ENCODE measurements around the gene ANKFY1. TPM values are rescaled to one million over a fixed set of nuclear protein-coding genes. Genes with fewer than 3 reads are reported as not detected.

Gene ANKFY1
- total and polyA plus RNA-seq, 9 of the 15 experiments (the other 6 are each of a cell fraction or from before 2014, with no cell fraction given), result 4.3 to 25.6 (median 12.2) TPM

DNA sequence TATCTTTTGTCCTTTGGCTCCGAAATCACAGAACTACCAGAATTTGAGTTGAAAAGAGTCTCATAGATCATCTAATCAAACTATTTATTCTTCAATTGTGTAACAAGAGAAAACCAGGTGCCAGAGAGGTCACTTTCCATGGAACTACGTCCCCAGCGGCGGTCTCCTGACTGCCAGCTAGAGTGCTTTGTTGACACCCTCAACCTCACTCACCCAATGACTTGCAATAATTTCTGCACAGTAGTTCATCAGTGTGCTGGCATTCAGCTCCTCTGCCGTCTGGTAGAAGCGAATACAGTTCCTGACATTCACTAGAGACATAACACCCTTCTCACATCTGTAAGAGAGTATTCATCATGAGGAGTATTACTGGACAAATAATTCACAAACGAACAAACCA is 54.2 kb downstream of the ANKFY1 start (continued):
- TF ChIP-seq, protein P1, sequence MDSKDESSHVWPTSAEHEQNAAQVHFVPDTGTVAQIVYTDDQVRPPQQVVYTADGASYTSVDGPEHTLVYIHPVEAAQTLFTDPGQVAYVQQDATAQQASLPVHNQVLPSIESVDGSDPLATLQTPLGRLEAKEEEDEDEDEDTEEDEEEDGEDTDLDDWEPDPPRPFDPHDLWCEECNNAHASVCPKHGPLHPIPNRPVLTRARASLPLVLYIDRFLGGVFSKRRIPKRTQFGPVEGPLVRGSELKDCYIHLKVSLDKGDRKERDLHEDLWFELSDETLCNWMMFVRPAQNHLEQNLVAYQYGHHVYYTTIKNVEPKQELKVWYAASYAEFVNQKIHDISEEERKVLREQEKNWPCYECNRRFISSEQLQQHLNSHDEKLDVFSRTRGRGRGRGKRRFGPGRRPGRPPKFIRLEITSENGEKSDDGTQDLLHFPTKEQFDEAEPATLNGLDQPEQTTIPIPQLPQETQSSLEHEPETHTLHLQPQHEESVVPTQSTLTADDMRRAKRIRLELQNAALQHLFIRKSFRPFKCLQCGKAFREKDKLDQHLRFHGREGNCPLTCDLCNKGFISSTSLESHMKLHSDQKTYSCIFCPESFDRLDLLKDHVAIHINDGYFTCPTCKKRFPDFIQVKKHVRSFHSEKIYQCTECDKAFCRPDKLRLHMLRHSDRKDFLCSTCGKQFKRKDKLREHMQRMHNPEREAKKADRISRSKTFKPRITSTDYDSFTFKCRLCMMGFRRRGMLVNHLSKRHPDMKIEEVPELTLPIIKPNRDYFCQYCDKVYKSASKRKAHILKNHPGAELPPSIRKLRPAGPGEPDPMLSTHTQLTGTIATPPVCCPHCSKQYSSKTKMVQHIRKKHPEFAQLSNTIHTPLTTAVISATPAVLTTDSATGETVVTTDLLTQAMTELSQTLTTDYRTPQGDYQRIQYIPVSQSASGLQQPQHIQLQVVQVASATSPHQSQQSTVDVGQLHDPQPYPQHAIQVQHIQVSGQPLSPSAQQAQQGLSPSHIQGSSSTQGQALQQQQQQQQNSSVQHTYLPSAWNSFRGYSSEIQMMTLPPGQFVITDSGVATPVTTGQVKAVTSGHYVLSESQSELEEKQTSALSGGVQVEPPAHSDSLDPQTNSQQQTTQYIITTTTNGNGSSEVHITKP (IDR thresholded peaks at IDR 0.05; ENCODE audit: partially characterized antibody), result no peak
- no peak for TF ChIP-seq ZNF561 (CRISPR knock-in tag; conservative IDR thresholded peaks at IDR 0.05)
- TF ChIP-seq TAF15 (IDR thresholded peaks at IDR 0.05; ENCODE audit: low read depth, low read length), result no peak

DNA sequence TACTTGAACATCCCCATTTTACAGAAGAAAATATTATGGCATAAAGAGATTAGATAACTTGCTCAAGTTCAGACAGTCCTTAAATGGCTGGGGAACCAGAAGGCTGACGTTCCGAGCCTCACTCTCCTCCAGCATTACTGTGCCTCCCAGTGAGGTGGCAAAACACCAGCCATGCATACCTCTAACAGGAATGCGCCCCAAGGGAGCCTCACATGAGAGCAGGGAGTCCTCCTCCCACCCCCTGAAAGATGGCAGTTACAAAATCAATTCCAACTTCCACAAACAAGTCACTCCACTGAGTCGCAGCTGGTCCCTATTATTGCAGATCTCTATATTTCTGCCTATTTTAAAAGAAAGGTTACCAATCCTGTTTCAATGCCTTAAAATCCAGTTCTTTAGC is 55.5 kb downstream of the ANKFY1 start:
- DNase-seq (ENCODE audit: extremely low read depth in 1 of 4, low spot score in 3 of 4) (no peak), ATAC-seq (no peak), FAIRE-seq (no peak)
- no peaks in the 10 kb centered on the region for H3K4me1 ChIP-seq (replicated peaks in 1 of 2; ENCODE audit: control insufficient read depth in 2 of 2, insufficient read depth in 2 of 2, low read length in 2 of 2)
- intact Hi-C loops (cut with micrococcal nuclease) (no loop called here), in situ Hi-C loops (cut with MboI) (loop anchor here (10.0 kb wide), 1 partner anchor 207 kb away; no protein-coding TSS in a partner anchor)
- peaks cover 53% of the 10 kb centered on the region; the same call in 2 of the 3 replicates for H3K36me3 ChIP-seq (ENCODE audit: control insufficient read depth, insufficient read depth, low read length)
- TF ChIP-seq ZNF143 (CRISPR knock-in tag; IDR thresholded peaks at IDR 0.05) (no peak), MED1 (CRISPR knock-in tag; IDR thresholded peaks at IDR 0.05; ENCODE audit: borderline replicate concordance) (no peak), MEF2D (tag; conservative IDR thresholded peaks at IDR 0.05; ENCODE audit: low read depth) (no peak), NR2C1 (IDR thresholded peaks at IDR 0.05) (no peak), NR2C1 (tag; IDR thresholded peaks at IDR 0.05) (no peak), HDAC3 (IDR thresholded peaks at IDR 0.05; ENCODE audit: borderline replicate concordance, partially characterized antibody) (no peak), PHF8 (IDR thresholded peaks at IDR 0.05; ENCODE audit: borderline replicate concordance, low read length) (no peak), KLF10 (CRISPR knock-in tag; IDR thresholded peaks at IDR 0.05) (no peak)
- 0 out of 2 replicates have a peak, but pooled peaks cover 3% of the 10 kb centered on the region for H4K20me1 ChIP-seq (replicated peaks; ENCODE audit: control insufficient read depth, insufficient read depth, low read length)
- ChIA-PET CTCF (ENCODE audit: low intra/inter-chr PET ratio) (interaction anchor here (0.7 kb wide), 1 partner anchor 271 kb away, joined by 4 read pairs; no protein-coding TSS in a partner anchor), POLR2A (no interaction called here)
- no peak overlapping the region for H3K27ac ChIP-seq (ENCODE audit: extremely low read depth, low read depth, low read length)
- no peaks in the 10 kb centered on the region for H3K9me3 ChIP-seq (replicated peaks; ENCODE audit: control insufficient read depth, insufficient read depth, low read depth, low read length)
- H3K4me2 ChIP-seq (ENCODE audit: insufficient read depth, low read length), result no peak overlapping the region
- 0 out of 3 replicates have a peak, but pooled peaks cover 2% of the 10 kb centered on the region for H3K79me2 ChIP-seq (ENCODE audit: control insufficient read depth, insufficient read depth, low read length)
- 90% methylated on average over 3 of the region's 4 CpGs for WGBS (ENCODE audit: insufficient coverage, low coverage, missing lambda C conversion rate)
- H3K9ac ChIP-seq (ENCODE audit: insufficient read depth in 1 of 2, low read depth in 2 of 2, low read length in 2 of 2), result no peak overlapping the region
- no peaks in the 10 kb centered on the region for H3K9me1 ChIP-seq (ENCODE audit: control insufficient read depth, insufficient read depth, low read length)
- H3K4me3 ChIP-seq, result no peak overlapping the region
- H3K27me3 ChIP-seq (ENCODE audit: control insufficient read depth in 2 of 2, insufficient read depth in 2 of 2, low read length in 2 of 2), result no peaks in the 10 kb centered on the region
- H2AFZ ChIP-seq (ENCODE audit: low read depth, low read length), result no peak overlapping the region
- no TSS peak for BruUV-seq (replicated peaks)

All from K562 (cell line).